ENCODE data around the gene MOV10. TPM values are rescaled to one million over a fixed set of nuclear protein-coding genes. Genes with fewer than 3 reads are reported as not detected.

Gene MOV10
- total and polyA plus RNA-seq, 2 of the 13 experiments (the other 11 are each of a cell fraction or from before 2014, with no cell fraction given): 56.4 to 58.2 TPM

DNA sequence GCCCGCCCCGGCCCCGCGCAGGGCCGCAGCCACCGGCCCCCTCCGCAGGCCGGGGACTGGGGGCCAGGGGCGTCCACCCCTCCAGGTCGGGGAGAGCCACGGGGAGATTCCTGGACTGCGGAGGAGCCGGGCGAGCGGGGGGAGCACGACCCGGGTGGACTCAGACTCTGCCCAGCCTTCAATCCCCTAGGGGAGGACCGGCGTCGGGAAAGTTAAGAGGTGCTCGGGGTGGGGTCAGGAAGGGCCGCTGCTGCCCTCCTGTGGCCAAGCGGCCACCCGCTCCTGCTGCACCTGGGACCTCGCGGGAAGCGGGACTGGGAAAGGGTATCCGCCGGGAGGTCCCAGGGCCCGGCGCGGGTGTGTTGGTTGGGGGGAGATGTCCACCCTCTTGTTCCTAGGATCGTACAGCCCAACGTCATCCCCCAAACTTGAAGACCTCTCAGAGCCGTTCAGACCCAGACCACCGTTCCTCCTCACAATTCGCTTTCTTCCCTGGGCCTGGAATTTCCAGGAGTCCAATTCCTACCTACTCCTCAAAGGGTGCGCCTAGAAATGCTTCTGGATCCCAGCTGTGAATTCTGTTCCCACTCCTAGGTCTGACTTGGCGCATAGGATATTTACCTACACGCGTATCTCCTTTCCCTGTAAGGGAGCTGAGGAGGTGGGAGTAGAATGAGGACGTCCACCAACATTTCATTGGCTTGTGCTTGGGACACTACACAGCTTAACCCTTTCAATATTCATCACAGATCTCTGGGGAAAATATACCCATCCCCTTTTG is 33.0 kb downstream of the MOV10 start (continued):
- peak; percentile 17; the same call in 1 of the 2 replicates for TF ChIP-seq NR2C2 (CRISPR knock-in tag; IDR thresholded peaks at IDR 0.05; ENCODE audit: borderline replicate concordance)
- TF ChIP-seq DZIP1 (CRISPR knock-in tag; IDR thresholded peaks at IDR 0.05): 0 out of 2 replicates have a peak, but pooled peaks have one; percentile 28
- 0 out of 2 replicates have a peak, but pooled peaks have one; percentile 54 for TF ChIP-seq ZNF557 (CRISPR knock-in tag; IDR thresholded peaks at IDR 0.05)
- 0 out of 2 replicates have a peak, but pooled peaks have one; percentile 34 for TF ChIP-seq ZBTB38 (CRISPR knock-in tag; IDR thresholded peaks at IDR 0.05)
- TF ChIP-seq MXD4 (CRISPR knock-in tag; IDR thresholded peaks at IDR 0.05): 0 out of 2 replicates have a peak, but pooled peaks have one; percentile 32
- 0 out of 2 replicates have a peak, but pooled peaks have one; percentile 42 for TF ChIP-seq NKX3-1 (CRISPR knock-in tag; IDR thresholded peaks at IDR 0.05)
- TF ChIP-seq KMT2A (CRISPR knock-in tag; IDR thresholded peaks at IDR 0.05): 0 out of 2 replicates have a peak, but pooled peaks have one; percentile 32
- TF ChIP-seq ZFX (CRISPR knock-in tag; IDR thresholded peaks at IDR 0.05; ENCODE audit: low read depth): peak; percentile 66
- TF ChIP-seq, protein P1, sequence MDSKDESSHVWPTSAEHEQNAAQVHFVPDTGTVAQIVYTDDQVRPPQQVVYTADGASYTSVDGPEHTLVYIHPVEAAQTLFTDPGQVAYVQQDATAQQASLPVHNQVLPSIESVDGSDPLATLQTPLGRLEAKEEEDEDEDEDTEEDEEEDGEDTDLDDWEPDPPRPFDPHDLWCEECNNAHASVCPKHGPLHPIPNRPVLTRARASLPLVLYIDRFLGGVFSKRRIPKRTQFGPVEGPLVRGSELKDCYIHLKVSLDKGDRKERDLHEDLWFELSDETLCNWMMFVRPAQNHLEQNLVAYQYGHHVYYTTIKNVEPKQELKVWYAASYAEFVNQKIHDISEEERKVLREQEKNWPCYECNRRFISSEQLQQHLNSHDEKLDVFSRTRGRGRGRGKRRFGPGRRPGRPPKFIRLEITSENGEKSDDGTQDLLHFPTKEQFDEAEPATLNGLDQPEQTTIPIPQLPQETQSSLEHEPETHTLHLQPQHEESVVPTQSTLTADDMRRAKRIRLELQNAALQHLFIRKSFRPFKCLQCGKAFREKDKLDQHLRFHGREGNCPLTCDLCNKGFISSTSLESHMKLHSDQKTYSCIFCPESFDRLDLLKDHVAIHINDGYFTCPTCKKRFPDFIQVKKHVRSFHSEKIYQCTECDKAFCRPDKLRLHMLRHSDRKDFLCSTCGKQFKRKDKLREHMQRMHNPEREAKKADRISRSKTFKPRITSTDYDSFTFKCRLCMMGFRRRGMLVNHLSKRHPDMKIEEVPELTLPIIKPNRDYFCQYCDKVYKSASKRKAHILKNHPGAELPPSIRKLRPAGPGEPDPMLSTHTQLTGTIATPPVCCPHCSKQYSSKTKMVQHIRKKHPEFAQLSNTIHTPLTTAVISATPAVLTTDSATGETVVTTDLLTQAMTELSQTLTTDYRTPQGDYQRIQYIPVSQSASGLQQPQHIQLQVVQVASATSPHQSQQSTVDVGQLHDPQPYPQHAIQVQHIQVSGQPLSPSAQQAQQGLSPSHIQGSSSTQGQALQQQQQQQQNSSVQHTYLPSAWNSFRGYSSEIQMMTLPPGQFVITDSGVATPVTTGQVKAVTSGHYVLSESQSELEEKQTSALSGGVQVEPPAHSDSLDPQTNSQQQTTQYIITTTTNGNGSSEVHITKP (CRISPR knock-in tag; IDR thresholded peaks at IDR 0.05; ENCODE audit: low read depth): peak; percentile 72
- no peak for TF ChIP-seq PHF5A (CRISPR knock-in tag; IDR thresholded peaks at IDR 0.05; ENCODE audit: low read depth, unreplicated experiment)
- TF ChIP-seq MLX (CRISPR knock-in tag; IDR thresholded peaks at IDR 0.05): no peak
- TF ChIP-seq PATZ1 (CRISPR knock-in tag; IDR thresholded peaks at IDR 0.05): peak; percentile 86
- 0 out of 2 replicates have a peak, but pooled peaks have one; percentile 64 for TF ChIP-seq ZNF816 (CRISPR knock-in tag; IDR thresholded peaks at IDR 0.05; ENCODE audit: borderline replicate concordance)
- peak; percentile 81 for TF ChIP-seq ZNF746 (CRISPR knock-in tag; IDR thresholded peaks at IDR 0.05)
- 0 out of 2 replicates have a peak, but pooled peaks have one; percentile 89 for TF ChIP-seq ZFP90 (CRISPR knock-in tag; IDR thresholded peaks at IDR 0.05; ENCODE audit: borderline replicate concordance)
- no peak; the same call in 1 of the 2 replicates for TF ChIP-seq NR2F2 (IDR thresholded peaks at IDR 0.05; ENCODE audit: borderline replicate concordance, low read depth)
- TF ChIP-seq PHF21A (CRISPR knock-in tag; IDR thresholded peaks at IDR 0.05): peak; percentile 56; the same call in 1 of the 2 replicates
- no peak for TF ChIP-seq ZNF282 (IDR thresholded peaks at IDR 0.05; ENCODE audit: partially characterized antibody)
- peak; percentile 56; the same call in 1 of the 2 replicates for TF ChIP-seq GABPB1 (CRISPR knock-in tag; IDR thresholded peaks at IDR 0.05)
- TF ChIP-seq RBM22 (optimal IDR thresholded peaks at IDR 0.05; ENCODE audit: low read length): no peak
